GM06990 (cell line): ENCODE measurements around the gene ANKRD13D.

ENCODE experiments used
- DNase-seq: peaks from one replicate; pipeline ENCODE4 v3.0.0-alpha.2; 2011; ENCODE audit not compliant: insufficient read length; ENCODE audit errors: extremely low read depth
- H3K27me3 ChIP-seq: replicated peaks from 2 replicates; pipeline ENCODE4 v1.6.0; 2011; ENCODE audit warnings: low read length; ENCODE audit not compliant: control insufficient read depth, insufficient read depth
- H3K36me3 ChIP-seq: 2 replicates; pipeline ENCODE4 v1.5.1; 2011; ENCODE audit warnings: low read length; ENCODE audit not compliant: control insufficient read depth, insufficient read depth
- H3K4me3 ChIP-seq: replicated peaks from 2 replicates; pipeline ENCODE4 v1.5.1; 2011; ENCODE audit warnings: low read depth, mild to moderate bottlenecking, control low read depth, low read length
- TF ChIP-seq, protein P1 (sequence below): IDR thresholded peaks from 2 replicates; pipeline ENCODE4 v1.5.1; 2011; ENCODE audit warnings: low read length, control low read depth, mild to moderate bottlenecking, inconsistent platforms; ENCODE audit not compliant: insufficient read depth, poor library complexity, severe bottlenecking

The ANKRD13D gene

DNA sequence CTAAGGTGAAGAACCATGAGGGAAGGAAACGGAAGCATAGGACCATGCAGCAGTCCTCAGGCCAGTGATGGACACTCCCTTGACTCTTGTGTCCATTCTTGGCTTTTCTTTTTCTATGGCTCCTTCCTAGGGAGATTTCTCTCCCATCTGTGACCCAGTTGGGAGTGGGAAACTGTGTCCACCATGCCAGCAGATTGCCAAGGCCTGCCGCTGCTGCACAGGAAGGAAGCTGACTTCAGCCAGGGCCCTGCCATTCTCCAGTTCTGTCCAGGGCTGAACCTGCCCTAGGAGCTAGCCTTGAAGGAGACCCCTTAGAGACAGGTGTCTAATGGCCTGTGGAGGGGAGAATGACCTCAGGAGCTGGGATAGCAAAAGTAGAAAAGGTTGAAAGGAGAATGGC, 31.6 kb downstream of the ANKRD13D start:
- Histone ChIP-seq H3K36me3 (no peaks in the 10 kb centered on the region), H3K27me3 (no peaks in the 10 kb centered on the region), H3K4me3 (no peak overlapping the region)
- TF ChIP-seq, protein P1, sequence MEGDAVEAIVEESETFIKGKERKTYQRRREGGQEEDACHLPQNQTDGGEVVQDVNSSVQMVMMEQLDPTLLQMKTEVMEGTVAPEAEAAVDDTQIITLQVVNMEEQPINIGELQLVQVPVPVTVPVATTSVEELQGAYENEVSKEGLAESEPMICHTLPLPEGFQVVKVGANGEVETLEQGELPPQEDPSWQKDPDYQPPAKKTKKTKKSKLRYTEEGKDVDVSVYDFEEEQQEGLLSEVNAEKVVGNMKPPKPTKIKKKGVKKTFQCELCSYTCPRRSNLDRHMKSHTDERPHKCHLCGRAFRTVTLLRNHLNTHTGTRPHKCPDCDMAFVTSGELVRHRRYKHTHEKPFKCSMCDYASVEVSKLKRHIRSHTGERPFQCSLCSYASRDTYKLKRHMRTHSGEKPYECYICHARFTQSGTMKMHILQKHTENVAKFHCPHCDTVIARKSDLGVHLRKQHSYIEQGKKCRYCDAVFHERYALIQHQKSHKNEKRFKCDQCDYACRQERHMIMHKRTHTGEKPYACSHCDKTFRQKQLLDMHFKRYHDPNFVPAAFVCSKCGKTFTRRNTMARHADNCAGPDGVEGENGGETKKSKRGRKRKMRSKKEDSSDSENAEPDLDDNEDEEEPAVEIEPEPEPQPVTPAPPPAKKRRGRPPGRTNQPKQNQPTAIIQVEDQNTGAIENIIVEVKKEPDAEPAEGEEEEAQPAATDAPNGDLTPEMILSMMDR = no peak
- DNase-seq = no peak

DNA sequence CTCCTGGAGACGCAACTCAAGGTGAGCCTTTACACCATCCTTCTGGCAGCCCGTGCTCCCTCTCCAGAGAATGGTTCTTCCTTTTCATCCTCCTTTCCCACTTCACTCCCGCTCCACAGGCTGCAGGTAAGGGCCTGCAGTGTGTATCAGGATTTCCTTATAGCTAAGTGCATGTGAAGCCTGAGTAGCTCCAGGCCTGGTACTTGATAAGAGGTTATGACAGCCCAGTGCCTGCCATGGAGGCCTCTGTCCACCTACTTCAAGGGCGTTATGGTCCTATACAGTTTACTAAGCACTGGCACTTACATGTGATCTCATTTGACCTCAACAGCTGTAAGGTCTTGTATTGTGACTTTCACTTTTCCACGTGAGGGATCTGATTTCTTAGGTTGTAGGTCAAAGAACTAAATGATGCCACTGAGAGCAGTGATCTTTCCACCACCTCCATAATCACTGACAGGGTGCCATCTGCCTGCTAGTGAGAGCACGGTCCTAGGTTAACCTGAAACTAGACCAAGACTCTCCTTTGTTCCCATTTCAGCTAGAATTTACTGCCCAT, 32.3 kb downstream of the ANKRD13D start:
- TF ChIP-seq, protein P1 = no peak
- no peaks in the 10 kb centered on the region for H3K36me3 ChIP-seq

DNA sequence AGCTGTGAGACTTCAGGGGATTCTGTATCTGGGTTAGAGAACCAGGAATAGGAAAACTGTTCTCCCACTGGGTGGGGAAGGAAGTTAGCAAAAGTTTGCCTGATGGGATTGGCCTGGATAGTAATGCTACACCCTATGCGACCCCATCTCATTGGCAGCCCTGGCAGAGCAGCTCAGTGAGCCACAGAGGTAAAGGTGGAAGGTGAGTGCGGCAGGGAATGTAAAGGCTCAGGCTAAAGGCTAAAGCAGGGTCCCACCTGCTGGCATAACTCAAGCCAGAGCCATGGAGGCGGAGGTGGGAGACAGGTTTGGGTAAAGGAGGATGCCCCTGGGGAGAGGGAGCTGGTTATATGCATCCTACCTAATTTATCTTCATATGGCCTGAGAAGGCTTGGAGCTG, 32.9 kb downstream of the ANKRD13D start:
- H3K27me3 ChIP-seq = no peaks in the 10 kb centered on the region
- no peak for DNase-seq
- no peak overlapping the region for H3K4me3 ChIP-seq
- H3K36me3 ChIP-seq = no peaks in the 10 kb centered on the region
- TF ChIP-seq, protein P1 = no peak

More for the DNA sequence above, 32.3 kb downstream of the ANKRD13D start:
- no peak for DNase-seq
- H3K4me3 ChIP-seq = no peak overlapping the region
- H3K27me3 ChIP-seq = no peaks in the 10 kb centered on the region

DNA sequence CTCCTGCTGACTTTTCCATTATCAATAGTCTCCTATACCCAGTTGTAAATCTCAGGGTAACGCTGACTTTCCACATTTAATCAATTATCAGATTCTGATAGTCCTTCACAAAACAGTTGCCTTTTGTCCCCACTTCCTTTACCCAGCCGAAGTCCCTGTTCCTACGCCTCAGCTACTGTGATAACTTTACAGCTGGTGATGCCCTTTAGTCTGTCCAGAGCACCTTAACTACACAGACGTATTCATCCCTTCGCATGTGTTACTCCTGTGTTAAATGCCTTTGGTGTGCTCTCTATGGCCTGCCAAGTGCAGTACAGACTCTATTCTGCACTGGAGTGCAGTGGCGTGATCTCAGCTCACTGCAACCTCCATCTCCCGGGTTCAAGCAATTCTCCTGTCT, 34.4 kb downstream of the ANKRD13D start:
- DNase-seq = no peak
- TF ChIP-seq, protein P1 = no peak
- H3K27me3 ChIP-seq = no peaks in the 10 kb centered on the region
- H3K4me3 ChIP-seq = no peak overlapping the region
- no peaks in the 10 kb centered on the region for H3K36me3 ChIP-seq

DNA sequence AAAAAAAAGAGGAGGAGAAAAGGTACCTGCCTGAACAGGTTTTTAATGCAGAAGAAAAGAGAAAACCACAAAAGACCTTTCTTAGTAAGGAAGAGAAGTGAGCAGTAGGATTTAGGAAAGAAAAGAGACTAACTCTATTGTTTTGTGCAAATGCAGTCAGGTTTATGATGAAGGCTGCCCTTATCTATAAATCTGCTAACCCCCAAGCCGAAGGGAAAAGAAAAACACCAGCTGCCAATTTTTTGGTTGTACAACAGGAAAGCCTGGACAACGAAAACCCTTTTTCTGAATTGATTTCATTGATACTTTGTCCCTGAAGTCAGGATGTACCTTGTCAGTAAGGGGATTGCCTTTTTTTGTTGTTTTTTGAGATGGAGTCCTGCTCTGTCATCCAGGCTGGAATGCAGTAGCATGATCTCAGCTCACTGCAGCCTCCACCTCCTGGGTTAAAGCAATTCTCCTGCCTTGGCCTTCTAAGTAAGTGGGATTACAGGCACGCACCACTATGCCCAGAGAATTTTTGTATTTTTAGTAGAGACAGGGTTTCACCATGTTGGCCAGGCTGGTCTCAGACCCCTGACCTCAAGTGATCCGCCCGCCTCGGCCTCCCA, 43.1 kb downstream of the ANKRD13D start:
- Histone ChIP-seq H3K4me3 (no peak overlapping the region), H3K27me3 (no peaks in the 10 kb centered on the region), H3K36me3 (no peaks in the 10 kb centered on the region)
- TF ChIP-seq, protein P1 = no peak
- no peak for DNase-seq
